Measurements from ENCODE around the gene RGS3.
A peak's percentile ranks its signal among the peaks of the same experiment; 100 is the strongest.

RGS3 gene

DNA sequence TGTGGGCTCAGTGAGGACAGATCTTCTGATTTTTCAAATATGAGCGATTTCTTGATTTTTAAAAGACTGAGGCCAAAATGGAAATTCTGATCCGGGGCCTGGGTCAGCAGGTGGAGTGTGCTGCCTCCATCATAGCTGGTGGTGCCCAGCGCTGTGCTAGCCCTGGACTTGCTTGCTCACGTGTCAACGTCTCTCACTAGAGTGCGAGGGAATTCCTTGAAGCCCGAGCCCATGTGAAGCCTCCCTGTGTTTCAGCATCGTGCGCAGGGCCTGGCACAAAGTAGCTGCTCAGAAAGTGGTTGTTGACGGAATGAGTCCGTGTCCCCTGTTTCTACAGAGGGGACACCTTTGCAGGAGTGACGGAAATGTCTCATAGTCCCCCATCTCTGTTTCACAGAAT is 50.5 kb downstream of the RGS3 start:
- no peak for DNase-seq

DNA sequence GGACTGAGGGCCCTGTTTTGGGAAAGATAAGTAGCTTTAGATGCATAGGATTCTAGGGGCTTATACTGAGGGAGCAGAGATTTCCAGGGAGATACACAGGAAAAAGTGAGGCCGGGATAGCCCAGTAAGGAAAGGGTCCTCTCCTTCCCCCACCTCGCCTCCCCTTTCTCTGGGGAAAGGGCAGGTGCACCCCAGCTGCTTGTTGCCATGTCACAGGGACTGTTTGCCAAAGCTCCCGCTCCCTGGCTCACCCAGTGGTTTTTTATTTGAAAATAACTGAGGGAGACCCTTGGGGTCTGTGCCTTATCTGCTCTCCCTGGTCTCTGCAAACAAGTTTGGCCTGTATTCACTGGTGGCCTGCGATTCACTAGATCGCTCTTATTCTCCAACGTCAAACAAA is 51.2 kb downstream of the RGS3 start:
- no peak for DNase-seq

DNA sequence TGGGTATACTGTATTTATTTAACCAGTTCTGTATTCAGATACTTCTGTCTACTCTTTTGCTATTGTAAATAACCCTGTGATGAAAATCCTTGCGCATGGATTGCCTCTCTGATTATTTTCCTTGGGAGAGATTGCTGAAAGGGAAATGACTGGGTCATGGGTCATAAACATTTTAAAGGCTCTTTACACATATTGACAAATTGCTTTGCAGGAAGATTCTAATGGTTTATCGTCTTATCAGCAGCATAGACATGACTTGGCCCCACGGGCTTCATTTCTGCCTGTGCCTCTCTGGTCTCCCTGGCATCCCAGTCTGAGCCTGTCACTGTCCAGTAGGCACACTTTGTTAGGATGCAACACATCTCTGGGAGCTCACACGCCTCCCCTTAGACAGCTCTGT is 52.3 kb downstream of the RGS3 start:
- DNase-seq = no peak

DNA sequence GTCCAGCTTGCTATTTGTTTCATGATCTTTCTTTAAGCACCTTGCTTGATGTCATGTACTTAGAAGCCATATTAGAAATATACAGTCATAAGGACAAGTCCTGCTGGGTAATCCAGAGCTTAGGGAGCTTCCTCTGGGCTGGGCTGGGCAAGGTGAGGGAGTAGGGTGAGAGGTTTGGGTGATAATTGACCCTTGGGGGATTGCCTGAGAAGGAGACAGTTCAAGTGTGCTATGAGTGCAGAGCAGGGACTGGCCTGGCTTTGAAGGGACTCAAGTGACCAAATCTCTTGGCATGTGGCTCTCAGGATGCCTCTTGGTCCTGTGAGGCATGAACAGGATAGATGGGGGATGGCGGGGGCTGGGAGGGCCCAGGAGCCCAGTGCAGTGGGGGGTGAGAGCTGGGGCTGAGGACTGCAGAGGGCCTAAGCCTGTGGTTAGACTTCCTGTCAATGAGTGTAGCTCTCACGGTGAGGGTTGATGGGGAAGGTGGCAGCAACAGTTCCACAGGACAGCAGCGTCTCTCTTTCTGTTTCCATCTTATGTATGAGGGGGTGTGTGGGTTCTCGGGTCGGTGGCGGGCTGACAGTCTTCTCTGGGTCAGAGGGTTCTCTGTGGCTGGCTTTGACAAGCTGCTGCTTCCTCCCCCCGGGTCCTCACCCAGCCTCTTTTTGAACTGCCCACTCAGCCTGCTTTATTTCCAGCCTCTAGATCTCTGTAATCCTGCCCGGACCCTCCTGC is 53.5 kb downstream of the RGS3 start:
- peak; percentile 72 to 75 for DNase-seq

DNA sequence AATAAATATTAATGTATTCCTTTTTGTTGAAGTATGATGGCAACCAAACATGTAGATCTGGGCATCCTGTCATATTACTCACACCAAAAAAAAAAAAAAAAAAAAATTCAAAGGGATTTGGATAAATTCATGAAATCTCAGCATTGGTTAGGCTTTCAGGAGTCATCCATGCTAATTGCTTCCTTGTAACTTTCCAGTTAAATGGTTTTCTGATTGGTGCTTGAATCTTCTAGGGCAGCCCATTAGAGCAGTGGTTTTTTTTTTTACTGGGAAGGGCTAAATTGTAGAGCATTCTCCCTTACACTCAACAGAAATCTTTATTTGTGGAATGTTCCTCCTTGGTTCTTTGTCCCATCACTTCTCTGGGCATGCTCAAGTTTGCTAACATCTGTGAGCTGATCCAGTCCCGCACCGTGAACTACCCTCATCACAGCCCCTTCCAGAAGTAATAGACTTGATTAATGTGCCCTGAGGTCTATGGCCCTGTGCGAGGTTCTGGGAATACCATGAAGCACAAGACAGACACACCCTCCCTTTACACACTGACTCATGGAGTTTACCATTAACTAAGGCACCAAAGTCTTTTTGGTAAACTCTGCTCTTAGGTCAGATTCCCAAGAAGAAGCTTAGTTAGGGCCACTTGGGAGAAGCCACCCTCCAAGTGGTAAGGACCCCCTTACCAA is 56.0 kb downstream of the RGS3 start:
- no peak for DNase-seq

DNA sequence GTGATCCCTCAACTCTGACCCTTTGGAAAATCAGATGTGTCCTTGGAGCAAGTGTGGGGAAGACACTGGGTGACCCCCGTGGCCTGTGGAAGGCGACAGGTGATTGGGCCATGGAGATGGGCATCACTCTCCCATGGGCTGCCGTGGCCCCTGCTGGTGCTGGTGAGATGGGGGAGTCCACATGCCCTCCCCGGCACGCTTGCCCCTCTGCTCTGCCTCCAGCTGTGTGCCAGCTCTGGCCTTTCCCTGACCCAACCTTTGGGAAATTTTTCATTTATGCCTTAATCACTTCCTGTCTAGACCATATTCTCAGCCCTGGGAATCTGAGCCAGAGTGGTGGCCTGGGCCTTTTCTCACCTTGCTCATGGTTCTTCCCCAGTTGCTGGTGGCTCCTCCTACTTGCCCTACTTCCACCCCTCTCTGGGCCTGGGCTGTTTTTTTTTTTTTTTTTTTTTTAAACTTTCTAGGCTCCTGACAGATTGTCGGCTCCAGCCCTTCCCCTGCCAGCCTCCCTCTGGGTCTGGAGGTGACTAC is 56.6 kb downstream of the RGS3 start:
- peak; percentile 77 for DNase-seq

DNA sequence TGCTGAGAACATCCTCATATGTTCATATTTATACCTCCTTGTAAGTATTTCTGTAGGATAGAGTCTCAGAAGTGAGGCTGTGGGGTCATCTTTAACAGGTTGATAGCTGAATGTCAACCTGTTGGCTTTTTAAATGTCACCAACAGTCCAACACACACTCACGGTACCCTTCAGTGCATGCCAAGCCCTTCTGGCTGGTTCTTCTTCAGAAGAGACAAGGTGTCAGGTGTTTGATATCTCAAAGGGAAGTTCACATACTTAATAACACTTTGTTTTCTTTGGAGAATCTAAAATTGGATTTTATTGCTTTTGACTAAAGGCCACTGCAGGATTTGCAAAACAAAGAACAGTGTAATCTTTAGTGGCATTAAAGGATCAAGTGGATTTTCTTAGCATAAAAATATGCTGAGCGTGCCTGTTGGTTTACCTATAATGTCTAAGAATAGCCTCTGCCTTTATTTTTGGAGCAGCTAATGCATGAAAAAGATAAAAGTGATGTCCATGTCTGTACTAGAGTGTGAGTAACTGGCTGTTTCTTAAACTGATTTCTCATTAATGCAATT is 58.2 kb downstream of the RGS3 start:
- no peak for DNase-seq

DNA sequence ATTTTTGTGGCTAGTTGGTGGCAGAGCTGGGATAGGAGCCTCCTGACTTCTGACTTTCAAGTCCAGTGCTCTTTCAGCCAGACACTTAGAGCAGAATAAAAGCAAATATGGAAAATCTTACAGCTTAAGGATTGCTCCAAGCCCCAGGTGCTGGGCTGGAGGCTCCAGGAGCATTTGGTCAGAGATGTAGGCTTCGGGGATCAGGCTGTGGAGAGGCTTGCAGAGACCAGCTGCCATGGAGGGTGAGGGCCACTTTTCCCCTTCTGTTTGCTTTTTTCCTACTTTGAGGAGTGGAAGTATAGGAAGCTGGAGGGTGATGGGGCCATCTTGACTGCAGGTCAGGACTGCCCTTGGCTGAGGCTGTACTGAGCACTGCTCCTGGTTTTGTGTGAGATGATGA is 58.9 kb downstream of the RGS3 start:
- no peak for DNase-seq

DNA sequence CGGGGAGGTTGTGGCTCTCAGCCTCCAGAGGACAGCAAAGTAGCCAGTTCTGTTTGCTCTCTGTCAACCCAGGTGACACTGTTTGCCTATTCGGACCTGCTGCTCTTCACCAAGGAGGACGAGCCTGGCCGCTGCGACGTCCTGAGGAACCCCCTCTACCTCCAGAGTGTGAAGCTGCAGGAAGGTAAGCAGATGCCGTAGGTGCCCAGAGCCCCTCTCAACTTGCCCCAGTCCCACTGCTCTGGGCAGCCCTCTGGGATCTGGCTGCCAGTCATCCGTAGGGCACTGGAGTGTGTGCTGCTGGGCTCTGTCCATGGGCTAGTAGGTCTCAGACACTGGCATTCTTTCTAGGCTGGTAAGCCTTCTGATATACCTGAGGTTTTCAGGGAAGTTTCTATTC is 59.3 kb downstream of the RGS3 start:
- no peak for DNase-seq

DNA sequence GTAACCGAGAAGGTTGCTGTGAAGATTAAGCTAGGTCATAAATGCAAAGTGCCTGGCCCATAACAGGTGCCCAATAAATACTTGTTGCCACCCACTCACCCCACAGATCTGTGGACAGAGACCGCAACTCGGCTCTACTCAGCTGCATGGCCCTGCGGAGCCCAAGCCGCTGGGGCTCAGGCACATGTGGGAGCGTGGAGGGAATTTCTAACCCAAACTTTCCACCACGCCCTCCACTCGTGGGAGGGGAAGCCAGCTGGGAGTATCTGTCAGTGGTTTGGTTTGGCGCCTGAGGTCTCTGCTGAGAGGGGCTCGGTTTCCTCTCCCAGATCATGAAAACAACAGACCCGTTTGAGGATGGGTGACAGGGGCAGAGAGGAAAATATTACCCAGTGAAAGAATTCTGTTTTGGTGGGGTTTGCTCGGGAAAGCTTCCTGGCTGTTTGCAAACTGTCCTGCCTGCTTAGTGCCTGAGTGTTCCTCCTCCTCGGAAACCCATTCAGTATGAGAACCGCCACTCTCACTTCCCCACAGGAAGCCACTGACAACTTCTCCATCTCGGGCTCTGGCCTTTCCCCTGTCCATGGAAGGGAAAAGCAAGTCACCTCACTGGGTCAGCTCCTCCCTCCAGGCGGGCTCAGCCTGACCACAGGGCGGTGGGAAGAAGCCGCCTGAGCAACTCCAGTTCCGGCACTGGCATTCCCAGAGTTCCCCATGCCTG is 60.1 kb downstream of the RGS3 start:
- DNase-seq = peak; percentile 50 to 55

DNA sequence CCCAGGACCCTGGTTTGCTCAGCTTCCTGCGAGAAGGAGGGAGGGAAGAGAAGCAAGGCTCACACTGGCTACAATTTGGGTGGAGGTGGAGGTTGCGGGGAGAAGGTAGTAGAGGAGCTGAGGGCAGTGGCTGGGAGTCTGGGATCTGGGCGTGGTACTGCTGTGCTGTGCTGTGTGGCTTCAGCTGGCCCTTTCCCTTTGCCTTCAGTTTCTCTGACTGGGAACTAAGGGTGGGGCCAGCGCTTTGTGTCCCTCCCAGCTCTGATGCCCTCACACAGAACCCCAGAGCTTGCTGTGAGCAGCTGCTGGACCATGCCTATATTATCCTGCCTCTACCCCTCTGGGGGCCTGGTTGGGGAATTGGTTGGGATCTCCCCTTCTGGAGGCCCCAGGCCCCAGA is 60.9 kb downstream of the RGS3 start:
- DNase-seq = no peak

DNA sequence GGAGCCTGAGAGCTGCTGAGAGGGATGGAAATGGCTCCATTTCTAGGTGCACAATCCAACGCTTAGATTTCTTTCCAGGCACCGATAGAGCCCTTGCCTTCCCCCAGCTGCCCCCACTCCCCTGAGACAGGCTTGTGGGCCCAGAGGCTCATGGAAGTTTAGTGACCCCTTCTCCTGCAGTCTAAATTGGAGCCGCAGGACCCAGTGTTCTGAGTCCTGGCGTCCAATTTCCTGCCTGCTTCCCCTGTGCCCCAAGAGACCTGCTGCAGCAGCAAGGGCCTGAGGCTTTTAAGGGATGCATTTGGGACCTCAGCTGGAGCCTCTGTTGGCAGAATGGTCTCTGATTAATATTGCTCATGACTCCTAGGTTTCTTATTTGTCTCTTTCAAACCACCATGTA is 61.7 kb downstream of the RGS3 start:
- no peak for DNase-seq

DNA sequence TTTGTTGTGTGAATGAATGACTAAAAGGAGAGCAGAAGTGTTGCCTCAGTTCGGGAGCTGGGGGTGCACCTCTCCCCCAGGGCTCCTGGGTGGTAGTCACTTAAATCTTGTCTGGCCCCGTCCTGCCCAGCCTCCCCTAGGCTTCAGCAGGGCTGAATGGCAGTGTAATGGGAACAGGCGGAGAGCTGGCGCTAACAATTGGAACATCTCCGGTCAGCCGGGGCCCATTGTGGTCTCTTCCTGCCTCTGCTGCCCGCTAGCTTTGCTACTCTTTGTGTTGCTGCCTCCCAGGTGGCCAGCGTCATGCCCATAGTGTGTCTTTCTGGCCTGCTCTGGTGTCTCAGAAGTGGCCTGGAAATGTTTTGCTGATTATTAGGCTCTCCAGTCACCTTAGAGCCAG is 62.3 kb downstream of the RGS3 start:
- no peak for DNase-seq

DNA sequence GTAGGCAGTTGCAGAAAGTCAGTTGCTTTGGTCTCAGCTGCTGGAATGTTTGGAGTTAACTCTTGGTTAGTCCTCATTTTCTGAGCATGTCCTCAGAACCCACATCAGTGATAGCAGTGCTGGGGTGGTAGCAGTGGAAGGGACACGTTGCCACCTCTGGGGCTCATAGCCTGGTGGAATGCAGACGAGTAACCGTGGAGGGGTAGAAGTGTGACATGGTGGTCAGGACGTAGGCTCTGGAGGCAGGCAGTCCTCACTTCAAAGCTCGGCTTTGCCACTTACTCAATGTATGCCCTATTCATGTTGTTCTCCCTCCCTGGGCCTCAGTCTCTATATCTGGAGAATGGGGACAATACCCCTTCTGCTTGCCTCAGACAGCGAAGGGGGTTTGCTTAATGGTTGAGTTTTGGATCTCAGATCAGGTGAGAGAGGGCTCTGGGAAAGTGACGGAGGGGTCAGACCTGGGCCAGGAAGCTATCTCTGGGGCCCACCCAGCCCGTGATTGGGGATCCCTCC is 62.8 kb downstream of the RGS3 start:
- no peak for DNase-seq

DNA sequence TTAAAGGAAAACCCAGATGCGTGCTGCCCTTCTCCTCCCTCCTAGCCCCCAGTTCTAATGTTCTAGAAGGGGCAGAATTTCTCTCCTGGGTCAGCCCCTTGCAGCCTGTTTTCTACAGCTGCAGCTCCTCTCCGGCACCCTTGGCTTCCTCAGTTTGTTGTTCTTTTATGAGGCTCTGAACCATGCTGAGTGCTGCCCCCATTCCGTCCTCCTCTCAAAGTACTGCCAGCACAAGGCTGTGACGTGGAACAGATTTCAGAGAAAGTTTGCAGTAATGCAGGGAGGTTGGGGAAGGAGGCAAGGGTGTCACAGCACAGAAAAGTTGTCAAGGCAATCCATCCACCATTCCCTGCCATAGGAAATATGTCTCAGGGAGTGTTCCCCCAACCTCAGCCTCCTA is 63.3 kb downstream of the RGS3 start:
- DNase-seq = no peak

DNA sequence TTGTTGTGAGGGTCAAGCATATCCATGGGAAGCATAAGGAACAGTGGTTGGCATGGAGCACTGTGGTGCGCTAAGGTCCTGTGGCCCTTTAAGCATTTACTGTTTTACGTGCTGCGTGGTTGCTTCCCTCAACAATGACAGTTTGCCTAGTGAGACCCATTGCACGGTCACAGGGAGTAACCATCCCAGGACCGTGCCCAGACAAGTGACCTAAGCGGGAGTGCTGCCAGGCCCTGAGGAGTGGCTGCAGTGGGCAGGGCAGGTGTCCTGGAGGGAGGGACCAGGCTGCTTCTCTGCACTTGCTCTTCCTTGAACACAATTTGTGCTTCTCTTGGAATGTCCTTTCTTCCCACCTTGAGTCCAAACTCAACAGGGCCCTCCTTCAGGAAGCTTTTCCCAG is 64.6 kb downstream of the RGS3 start:
- DNase-seq = no peak

DNA sequence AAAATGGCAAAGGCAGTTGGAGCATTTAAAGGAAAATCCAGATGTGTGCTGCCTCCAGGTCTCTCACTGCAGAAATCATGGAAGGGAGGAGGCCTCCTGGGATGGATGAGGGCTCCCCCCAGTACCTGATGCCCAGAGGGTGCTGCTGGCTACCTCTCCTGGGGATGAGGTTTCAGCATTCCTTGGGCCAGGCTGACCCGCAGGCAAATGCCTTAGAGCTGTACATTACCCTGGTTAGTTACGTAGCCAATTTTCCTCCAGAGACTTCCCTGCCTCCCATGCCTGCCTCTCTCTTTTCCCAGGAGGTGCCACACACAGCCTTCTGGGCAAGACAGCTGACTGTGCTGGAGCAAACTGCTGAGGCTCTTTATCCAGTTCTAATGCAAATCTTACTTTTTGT is 65.3 kb downstream of the RGS3 start:
- DNase-seq = no peak

DNA sequence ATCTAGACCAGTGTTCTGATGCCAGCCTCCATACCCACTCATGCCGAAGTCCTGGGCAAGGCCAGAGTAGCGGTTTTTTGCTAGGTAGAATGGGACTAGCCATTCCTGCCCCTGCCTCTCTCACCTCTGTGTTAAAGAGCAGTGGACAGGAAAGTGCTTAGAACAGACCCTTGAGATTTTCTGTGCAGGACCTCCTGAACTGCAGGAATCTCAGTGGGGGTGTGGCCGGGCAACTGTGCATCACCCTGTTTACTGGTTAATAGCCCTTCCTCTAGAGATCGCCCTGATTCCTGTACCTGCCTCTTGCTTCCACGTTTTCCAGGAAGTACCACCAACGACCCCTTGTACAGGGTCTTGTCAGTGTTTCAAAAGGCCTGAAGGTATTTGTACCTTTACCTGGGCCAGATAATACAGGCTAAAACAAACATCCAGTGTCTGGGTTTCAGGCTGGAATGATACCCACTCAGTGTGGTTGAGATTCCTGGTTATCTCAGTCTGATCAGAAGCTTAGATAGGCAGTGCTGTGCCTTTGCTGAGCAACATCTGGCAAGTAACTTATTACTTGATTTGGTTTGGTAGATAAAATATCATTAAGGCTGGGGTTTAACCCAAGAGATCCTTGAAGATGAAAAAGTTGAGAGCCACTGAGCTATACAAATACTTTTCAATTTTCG is 65.9 kb downstream of the RGS3 start:
- DNase-seq = no peak

DNA sequence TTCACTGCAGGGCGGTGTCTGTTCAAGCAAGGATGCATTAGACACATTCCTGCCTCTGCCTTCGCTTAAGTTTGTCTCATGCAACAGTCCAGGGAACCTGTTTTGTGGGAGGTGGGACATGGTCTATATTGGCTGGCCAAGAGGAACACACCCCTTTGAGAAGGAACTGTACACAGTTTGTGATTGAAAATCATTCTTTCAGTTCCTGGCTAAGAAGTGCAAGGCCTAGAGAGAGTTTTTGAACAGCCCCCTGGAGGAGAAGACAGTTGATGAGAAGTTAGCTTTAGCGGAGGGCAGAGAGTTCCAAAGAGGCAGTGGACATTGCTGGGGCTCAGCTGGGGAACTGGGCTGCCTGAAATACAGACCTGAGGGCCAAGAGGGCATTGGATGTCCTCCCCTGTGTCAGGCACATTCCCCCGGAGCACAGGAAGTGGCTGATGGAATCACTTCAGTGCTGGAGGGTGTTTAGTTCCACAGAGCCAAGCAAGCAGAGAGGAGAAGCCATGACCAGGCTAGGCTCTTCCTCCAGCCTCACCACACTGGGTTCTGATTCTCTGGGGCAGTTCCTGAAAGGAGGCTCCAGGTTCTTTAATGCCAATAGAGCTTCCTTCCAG is 66.6 kb downstream of the RGS3 start:
- no peak for DNase-seq

DNA sequence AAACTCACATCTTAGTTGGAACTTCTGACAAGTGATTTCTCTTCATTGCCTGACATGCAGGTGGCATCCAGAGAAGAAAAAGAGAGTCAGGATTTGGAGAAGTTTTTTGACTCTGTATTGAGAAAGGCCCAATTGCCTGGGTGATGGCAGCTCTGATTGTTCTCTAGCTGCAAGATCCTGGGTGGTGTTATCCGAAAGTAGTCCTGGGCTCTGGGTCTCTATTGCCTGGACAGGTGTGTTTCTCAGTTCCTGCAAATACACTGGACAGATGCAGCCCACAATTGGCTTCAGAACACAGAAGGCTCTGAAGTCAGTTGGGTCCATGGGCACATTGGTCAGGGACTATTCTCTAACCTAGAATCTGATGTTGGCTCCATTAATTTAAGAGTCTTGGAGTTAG is 67.4 kb downstream of the RGS3 start:
- no peak for DNase-seq

DNA sequence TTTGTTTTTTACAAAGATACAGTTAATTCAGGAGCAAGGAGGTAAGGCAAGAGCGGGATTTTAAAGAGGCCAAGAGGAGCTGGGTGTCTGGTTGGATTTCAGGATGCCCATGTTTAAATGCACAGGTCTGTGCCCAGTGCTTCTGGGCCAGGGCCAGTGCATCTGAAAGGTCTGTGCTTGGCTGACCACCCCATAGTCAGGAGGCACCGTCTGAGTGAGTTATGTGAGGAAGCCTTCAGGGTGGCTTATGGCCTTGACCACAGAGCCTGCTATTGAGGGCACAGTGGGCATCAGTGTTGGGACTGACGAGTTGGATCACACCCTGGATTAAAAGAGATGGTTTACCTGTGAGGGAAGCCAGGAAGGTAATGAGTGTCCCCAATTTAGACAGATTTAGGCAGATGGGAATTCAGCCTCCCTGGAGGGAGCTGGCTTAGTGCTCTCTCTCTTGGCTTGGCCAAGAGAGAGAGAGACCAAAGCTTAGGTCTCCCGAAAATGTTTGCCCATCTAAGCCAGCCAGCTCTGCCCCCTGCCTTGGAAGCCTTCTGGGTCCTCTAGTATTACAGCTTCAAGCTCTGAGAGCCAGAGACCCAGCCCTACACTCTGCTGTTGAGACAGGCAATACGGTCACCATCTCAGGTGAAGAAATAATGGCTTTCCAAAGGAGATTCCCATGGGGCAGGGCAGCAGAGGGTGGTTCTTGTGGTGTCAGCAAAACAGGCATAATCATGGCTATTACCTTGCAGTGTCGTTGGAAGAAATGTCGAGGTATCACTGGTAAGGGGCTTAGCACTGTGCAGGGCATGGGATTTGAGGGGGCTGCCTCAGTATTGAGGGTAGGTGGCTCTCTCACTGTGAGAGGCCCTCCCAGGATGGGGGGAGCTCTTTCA is 68.6 kb downstream of the RGS3 start:
- DNase-seq = no peak
